K562 (cell line): ENCODE results near the gene EML2. TPM values are rescaled to one million over a fixed set of nuclear protein-coding genes. Genes with fewer than 3 reads are reported as not detected.

Experiments used
- CBX1 ChIP-seq: sonication (generic); IDR thresholded peaks from 2 replicates; pipeline ENCODE4 v1.6.1; 2016; ENCODE audit warnings: antibody characterized with exemption, low read depth, mild to moderate bottlenecking
- DPF2 ChIP-seq: fragments of 450-650 bp; IDR thresholded peaks from 2 replicates; pipeline ENCODE4 v1.6.1; 2016
- FIP1L1 ChIP-seq: fragments of 200-400 bp; formaldehyde crosslinking; IDR thresholded peaks from 2 replicates; pipeline ENCODE4 v1.6.1; 2018; ENCODE audit warnings: mild to moderate bottlenecking, low read depth, low read length; ENCODE audit not compliant: poor library complexity, severe bottlenecking
- KDM5B ChIP-seq: fragments of 200-600 bp; sonication (generic); IDR thresholded peaks from 2 replicates; pipeline ENCODE4 v1.6.1; 2012; ENCODE audit warnings: low read depth, mild to moderate bottlenecking, moderate library complexity, low read length, control low read depth, inconsistent platforms; ENCODE audit not compliant: insufficient replicate concordance
- NR1H2 ChIP-seq: sonication (generic); formaldehyde crosslinking; IDR thresholded peaks from 2 replicates; pipeline ENCODE4 v1.4.0; 2020; ENCODE audit warnings: mild to moderate bottlenecking, missing genetic modification reagents
- SP1 ChIP-seq: sonication (generic); formaldehyde crosslinking; IDR thresholded peaks from 2 replicates; pipeline ENCODE4 v1.8.1; 2022; ENCODE audit warnings: mild to moderate bottlenecking, missing genetic modification reagents
- SRSF3 ChIP-seq: fragments of 200-400 bp; formaldehyde crosslinking; IDR thresholded peaks from 2 replicates; pipeline ENCODE4 v1.6.1; 2016; ENCODE audit warnings: mild to moderate bottlenecking, low read length, moderate library complexity; ENCODE audit not compliant: insufficient read depth
- WHSC1 ChIP-seq: IDR thresholded peaks from one replicate; pipeline ENCODE4 v1.6.1; 2012; ENCODE audit warnings: low read length, control low read depth, inconsistent platforms
- ZFP30 ChIP-seq: fragments of 250-450 bp; sonication (Bioruptor Pico); IDR thresholded peaks from 2 replicates; pipeline ENCODE4 v1.8.0; 2022; ENCODE audit warnings: moderate library complexity, mild to moderate bottlenecking, inconsistent platforms, borderline replicate concordance
- ZNF354B ChIP-seq: fragments of 250-450 bp; sonication (Bioruptor Pico); IDR thresholded peaks from 2 replicates; pipeline ENCODE4 v1.4.0; 2020
- polyA plus RNA-seq, 8 experiments: library from polyadenylated mRNA; depleted of rRNA in 4 of 8; stranded (reverse) in 5 of 8; unstranded in 3 of 8; fragments of >200 nt; fragmentation: Nextera tagmentation in 2 of 8; fragmentation: Illumina TruSeq in 1 of 8; extraction: Ambion mirVana in 2 of 8; extraction: Trizol in 1 of 8; gene quantifications; 2 replicates each; pipeline versions ENCODE4 v1.2.1 to v1.2.3, GENCODE V29; 2011 to 2014; ENCODE audit warnings: inconsistent platforms in 1 of 8, missing spikeins in 1 of 8
- total RNA-seq, 7 experiments: library from RNA; depleted of rRNA in 6 of 7; stranded (reverse); fragments of >200 nt in 6 of 7; fragmentation: Illumina TruSeq in 2 of 7; extraction: Trizol in 2 of 7; gene quantifications; 2 replicates each; pipeline versions ENCODE4 v1.2.1 to v1.2.3, GENCODE V29; 2011 to 2021; ENCODE audit warnings: low replicate concordance in 1 of 7
- TF ChIP-seq, protein P1 (sequence below): fragments of 200-800 bp; sonication (Bioruptor generic); IDR thresholded peaks from 2 replicates; pipeline ENCODE4 v1.6.1; 2016; ENCODE audit warnings: missing genetic modification characterization, missing compliant biosample characterization
- TF ChIP-seq, protein P2 (sequence below): sonication (generic); formaldehyde crosslinking; IDR thresholded peaks from 2 replicates; pipeline ENCODE4 v1.8.0; 2023; ENCODE audit warnings: mild to moderate bottlenecking, missing genetic modification reagents
- TF ChIP-seq, protein P3 (sequence below), 3 experiments: fragments of 200-800 bp in 1 of 3; fragments of 250-450 bp in 1 of 3; fragments of 450-650 bp in 1 of 3; sonication (Bioruptor Pico) in 1 of 3; sonication (Bioruptor generic) in 1 of 3; formaldehyde crosslinking in 1 of 3; IDR thresholded peaks; 2 replicates each; pipeline versions ENCODE4 v1.6.1 to v1.8.0; 2016 to 2022; ENCODE audit warnings: mild to moderate bottlenecking in 2 of 3, missing genetic modification characterization in 2 of 3, missing compliant biosample characterization in 1 of 3, moderate library complexity in 1 of 3
- TF ChIP-seq, protein P4 (sequence below): fragments of 200-800 bp; sonication (Bioruptor generic); IDR thresholded peaks from 2 replicates; pipeline ENCODE4 v1.6.1; 2017; ENCODE audit warnings: missing genetic modification characterization, missing compliant biosample characterization

EML2 gene
- total and polyA plus RNA-seq, 9 of the 15 experiments (the other 6 are each of a cell fraction or from before 2014, with no cell fraction given), result 2.6 to 69.6 (median 24.8) TPM

DNA sequence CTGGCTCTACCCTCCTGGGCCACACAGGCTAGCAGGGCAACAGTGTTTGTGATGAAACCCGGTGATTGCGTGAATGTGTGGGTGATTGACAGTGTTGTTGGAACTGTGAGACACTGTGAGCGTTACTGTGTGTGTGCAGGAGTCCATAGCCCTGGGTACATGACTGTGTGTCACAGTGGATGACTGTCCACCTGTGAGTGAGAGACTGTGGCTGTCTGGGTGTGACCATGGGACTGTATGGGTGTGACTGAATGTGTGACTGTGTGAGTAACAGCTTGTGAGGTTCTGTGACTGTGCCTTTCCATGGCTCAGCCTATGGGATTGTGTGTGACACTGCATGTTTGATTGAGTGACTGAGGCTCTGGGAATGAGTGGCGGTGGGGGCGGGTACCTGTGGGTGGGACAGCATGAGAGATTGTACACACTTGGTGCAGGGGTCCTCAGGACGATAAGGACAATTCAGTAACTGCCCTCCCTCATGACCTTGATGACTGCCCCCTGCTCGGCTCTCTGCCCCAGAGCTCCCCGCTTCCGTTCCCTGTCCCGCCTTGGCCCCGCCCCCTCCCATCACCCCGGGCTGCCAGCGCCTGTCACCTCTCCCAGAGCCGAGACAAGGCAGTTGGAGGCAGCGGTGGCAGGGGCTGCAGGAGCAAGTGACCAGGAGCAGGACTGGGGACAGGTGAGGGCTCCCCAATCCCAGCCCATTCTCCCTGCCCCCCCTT is 28.6 kb upstream of the EML2 start, which contains the start of gene GIPR (continued):
- TF ChIP-seq FIP1L1 (no peak), SP1 (CRISPR knock-in tag) (peak; percentile 83), DPF2 (peak; percentile 66; the same call in 1 of the 2 replicates), SRSF3 (no peak), NR1H2 (CRISPR knock-in tag) (no peak), WHSC1 (no peak), KDM5B (no peak), ZNF354B (CRISPR knock-in tag) (no peak), ZFP30 (CRISPR knock-in tag) (no peak), CBX1 (peak; percentile 45)
- TF ChIP-seq, protein P1, sequence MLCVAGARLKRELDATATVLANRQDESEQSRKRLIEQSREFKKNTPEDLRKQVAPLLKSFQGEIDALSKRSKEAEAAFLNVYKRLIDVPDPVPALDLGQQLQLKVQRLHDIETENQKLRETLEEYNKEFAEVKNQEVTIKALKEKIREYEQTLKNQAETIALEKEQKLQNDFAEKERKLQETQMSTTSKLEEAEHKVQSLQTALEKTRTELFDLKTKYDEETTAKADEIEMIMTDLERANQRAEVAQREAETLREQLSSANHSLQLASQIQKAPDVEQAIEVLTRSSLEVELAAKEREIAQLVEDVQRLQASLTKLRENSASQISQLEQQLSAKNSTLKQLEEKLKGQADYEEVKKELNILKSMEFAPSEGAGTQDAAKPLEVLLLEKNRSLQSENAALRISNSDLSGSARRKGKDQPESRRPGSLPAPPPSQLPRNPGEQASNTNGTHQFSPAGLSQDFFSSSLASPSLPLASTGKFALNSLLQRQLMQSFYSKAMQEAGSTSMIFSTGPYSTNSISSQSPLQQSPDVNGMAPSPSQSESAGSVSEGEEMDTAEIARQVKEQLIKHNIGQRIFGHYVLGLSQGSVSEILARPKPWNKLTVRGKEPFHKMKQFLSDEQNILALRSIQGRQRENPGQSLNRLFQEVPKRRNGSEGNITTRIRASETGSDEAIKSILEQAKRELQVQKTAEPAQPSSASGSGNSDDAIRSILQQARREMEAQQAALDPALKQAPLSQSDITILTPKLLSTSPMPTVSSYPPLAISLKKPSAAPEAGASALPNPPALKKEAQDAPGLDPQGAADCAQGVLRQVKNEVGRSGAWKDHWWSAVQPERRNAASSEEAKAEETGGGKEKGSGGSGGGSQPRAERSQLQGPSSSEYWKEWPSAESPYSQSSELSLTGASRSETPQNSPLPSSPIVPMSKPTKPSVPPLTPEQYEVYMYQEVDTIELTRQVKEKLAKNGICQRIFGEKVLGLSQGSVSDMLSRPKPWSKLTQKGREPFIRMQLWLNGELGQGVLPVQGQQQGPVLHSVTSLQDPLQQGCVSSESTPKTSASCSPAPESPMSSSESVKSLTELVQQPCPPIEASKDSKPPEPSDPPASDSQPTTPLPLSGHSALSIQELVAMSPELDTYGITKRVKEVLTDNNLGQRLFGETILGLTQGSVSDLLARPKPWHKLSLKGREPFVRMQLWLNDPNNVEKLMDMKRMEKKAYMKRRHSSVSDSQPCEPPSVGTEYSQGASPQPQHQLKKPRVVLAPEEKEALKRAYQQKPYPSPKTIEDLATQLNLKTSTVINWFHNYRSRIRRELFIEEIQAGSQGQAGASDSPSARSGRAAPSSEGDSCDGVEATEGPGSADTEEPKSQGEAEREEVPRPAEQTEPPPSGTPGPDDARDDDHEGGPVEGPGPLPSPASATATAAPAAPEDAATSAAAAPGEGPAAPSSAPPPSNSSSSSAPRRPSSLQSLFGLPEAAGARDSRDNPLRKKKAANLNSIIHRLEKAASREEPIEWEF (CRISPR knock-in tag), result no peak
- TF ChIP-seq, protein P2, sequence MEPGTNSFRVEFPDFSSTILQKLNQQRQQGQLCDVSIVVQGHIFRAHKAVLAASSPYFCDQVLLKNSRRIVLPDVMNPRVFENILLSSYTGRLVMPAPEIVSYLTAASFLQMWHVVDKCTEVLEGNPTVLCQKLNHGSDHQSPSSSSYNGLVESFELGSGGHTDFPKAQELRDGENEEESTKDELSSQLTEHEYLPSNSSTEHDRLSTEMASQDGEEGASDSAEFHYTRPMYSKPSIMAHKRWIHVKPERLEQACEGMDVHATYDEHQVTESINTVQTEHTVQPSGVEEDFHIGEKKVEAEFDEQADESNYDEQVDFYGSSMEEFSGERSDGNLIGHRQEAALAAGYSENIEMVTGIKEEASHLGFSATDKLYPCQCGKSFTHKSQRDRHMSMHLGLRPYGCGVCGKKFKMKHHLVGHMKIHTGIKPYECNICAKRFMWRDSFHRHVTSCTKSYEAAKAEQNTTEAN (CRISPR knock-in tag), result no peak
- TF ChIP-seq, protein P3, sequence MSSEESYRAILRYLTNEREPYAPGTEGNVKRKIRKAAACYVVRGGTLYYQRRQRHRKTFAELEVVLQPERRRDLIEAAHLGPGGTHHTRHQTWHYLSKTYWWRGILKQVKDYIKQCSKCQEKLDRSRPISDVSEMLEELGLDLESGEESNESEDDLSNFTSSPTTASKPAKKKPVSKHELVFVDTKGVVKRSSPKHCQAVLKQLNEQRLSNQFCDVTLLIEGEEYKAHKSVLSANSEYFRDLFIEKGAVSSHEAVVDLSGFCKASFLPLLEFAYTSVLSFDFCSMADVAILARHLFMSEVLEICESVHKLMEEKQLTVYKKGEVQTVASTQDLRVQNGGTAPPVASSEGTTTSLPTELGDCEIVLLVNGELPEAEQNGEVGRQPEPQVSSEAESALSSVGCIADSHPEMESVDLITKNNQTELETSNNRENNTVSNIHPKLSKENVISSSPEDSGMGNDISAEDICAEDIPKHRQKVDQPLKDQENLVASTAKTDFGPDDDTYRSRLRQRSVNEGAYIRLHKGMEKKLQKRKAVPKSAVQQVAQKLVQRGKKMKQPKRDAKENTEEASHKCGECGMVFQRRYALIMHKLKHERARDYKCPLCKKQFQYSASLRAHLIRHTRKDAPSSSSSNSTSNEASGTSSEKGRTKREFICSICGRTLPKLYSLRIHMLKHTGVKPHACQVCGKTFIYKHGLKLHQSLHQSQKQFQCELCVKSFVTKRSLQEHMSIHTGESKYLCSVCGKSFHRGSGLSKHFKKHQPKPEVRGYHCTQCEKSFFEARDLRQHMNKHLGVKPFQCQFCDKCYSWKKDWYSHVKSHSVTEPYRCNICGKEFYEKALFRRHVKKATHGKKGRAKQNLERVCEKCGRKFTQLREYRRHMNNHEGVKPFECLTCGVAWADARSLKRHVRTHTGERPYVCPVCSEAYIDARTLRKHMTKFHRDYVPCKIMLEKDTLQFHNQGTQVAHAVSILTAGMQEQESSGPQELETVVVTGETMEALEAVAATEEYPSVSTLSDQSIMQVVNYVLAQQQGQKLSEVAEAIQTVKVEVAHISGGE (CRISPR knock-in tag; IDR thresholded peaks at IDR 0.05), result no peak
- TF ChIP-seq, protein P4, sequence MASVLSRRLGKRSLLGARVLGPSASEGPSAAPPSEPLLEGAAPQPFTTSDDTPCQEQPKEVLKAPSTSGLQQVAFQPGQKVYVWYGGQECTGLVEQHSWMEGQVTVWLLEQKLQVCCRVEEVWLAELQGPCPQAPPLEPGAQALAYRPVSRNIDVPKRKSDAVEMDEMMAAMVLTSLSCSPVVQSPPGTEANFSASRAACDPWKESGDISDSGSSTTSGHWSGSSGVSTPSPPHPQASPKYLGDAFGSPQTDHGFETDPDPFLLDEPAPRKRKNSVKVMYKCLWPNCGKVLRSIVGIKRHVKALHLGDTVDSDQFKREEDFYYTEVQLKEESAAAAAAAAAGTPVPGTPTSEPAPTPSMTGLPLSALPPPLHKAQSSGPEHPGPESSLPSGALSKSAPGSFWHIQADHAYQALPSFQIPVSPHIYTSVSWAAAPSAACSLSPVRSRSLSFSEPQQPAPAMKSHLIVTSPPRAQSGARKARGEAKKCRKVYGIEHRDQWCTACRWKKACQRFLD, result no peak
